HCT116 (cell line): Measurements from ENCODE around the gene ARRDC1. TPM values are rescaled to one million over a fixed set of nuclear protein-coding genes. Genes with fewer than 3 reads are reported as not detected.

ENCODE experiments used
- ATAC-seq: fragments of 200-7000 bp; cut with Tn5 transposase; 2 replicates; pipeline ENCODE4 v1.9.1; 2020; ENCODE audit warnings: mild to moderate bottlenecking, moderate library complexity
- BruUV-seq: library from RNA; stranded (reverse); fragments of 400-500 nt; replicated peaks from 2 replicates; lab custom pipeline; 2021; lab: Mats Ljungman, UMichigan
- CTCF ChIA-PET: fragments of 300-600 bp; sonication (Branson Sonifier 250); formaldehyde crosslinking; loops from one replicate; lab custom pipeline; 2021; ENCODE audit warnings: antibody characterized with exemption; lab: Charles Lee
- POLR2A ChIA-PET: fragments of 300-600, 350-600 bp; sonication (Branson Sonifier 250); formaldehyde crosslinking; loops from one replicate; lab custom pipeline; 2021; ENCODE audit warnings: antibody characterized with exemption; lab: Charles Lee
- RAD21 ChIA-PET, 2 experiments: fragments of 300-600 bp; sonication (Branson Sonifier 250); formaldehyde crosslinking; loops; one replicate each; lab custom pipeline; 2023; ENCODE audit warnings: low total read pairs in 2 of 2; ENCODE audit not compliant: uncharacterized antibody in 2 of 2, unreplicated experiment in 2 of 2, low non-redundant PET in 1 of 2; lab: Charles Lee
- DNase-seq: peaks from one replicate; pipeline ENCODE4 v3.0.0-alpha.2; 2010; ENCODE audit warnings: low read depth, low spot score
- H2AFZ ChIP-seq: fragments of 200-600 bp; shearing (Covaris generic), sonication (generic); 2 replicates; pipeline ENCODE4 v1.6.1; 2017; ENCODE audit warnings: low read depth, mixed run types, mixed read lengths, antibody characterized with exemption, low read length; ENCODE audit not compliant: poor library complexity, severe bottlenecking
- H3K27ac ChIP-seq: 2 replicates; pipeline ENCODE4 v1.5.1; 2012; ENCODE audit warnings: low read depth, low read length
- H3K27me3 ChIP-seq: fragments of 200-600 bp; sonication (generic); 2 replicates; pipeline ENCODE4 v1.6.1; 2016; ENCODE audit warnings: mixed run types, low read length, mixed read lengths; ENCODE audit not compliant: insufficient read depth
- H3K36me3 ChIP-seq, 2 experiments: fragments of 200-500 bp in 1 of 2; fragments of 200-600 bp in 1 of 2; sonication (Bioruptor generic) in 1 of 2; sonication (generic) in 1 of 2; 2 replicates each; pipeline versions ENCODE4 v1.5.1 to v1.6.1; 2014 to 2016; ENCODE audit warnings: low read length in 2 of 2, inconsistent platforms in 1 of 2, mixed read lengths in 1 of 2, mixed run types in 1 of 2; ENCODE audit not compliant: insufficient read depth in 2 of 2, control insufficient read depth in 1 of 2
- H3K4me1 ChIP-seq, 2 experiments: fragments of 200-600 bp in 1 of 2; sonication (generic) in 1 of 2; 2 replicates each; pipeline versions ENCODE4 v1.5.1 to v1.6.1; 2012 to 2017; ENCODE audit warnings: low read length in 2 of 2, inconsistent platforms in 1 of 2, mild to moderate bottlenecking in 1 of 2, mixed read lengths in 1 of 2, mixed run types in 1 of 2, moderate library complexity in 1 of 2; ENCODE audit not compliant: insufficient read depth in 2 of 2, control insufficient read depth in 1 of 2
- H3K4me2 ChIP-seq: fragments of 200-600 bp; sonication (generic); 2 replicates; pipeline ENCODE4 v1.6.1; 2017; ENCODE audit warnings: mixed run types, low read length, mixed read lengths
- H3K4me3 ChIP-seq, 2 experiments: fragments of 200-600 bp in 1 of 2; sonication (generic) in 1 of 2; replicated peaks in 1 of 2; 2 replicates each; pipeline ENCODE4 v1.5.1; 2011 to 2016; ENCODE audit warnings: low read length in 2 of 2, control low read depth in 1 of 2, low read depth in 1 of 2, mild to moderate bottlenecking in 1 of 2, mixed read lengths in 1 of 2, mixed run types in 1 of 2
- H3K79me2 ChIP-seq: fragments of 200-600 bp; sonication (generic); 2 replicates; pipeline ENCODE4 v1.6.1; 2017; ENCODE audit warnings: mild to moderate bottlenecking, mixed run types, low read length, moderate library complexity, mixed read lengths; ENCODE audit not compliant: insufficient read depth
- H3K9ac ChIP-seq: fragments of 200-600 bp; sonication (generic); 2 replicates; pipeline ENCODE4 v1.6.1; 2016; ENCODE audit warnings: low read length, mixed read lengths
- H3K9me2 ChIP-seq: fragments of 200-600 bp; sonication (generic), shearing (Covaris generic); 2 replicates; pipeline ENCODE4 v1.6.1; 2017; ENCODE audit warnings: mixed run types, mild to moderate bottlenecking, moderate library complexity; ENCODE audit not compliant: insufficient read depth
- H3K9me3 ChIP-seq, 2 experiments: fragments of 200-500 bp in 1 of 2; fragments of 200-600 bp in 1 of 2; sonication (Bioruptor generic) in 1 of 2; sonication (generic) in 1 of 2; 2 replicates each; pipeline ENCODE4 v1.6.1; 2014 to 2017; ENCODE audit warnings: low read length in 2 of 2, mixed read lengths in 2 of 2, inconsistent platforms in 1 of 2, low read depth in 1 of 2, mild to moderate bottlenecking in 1 of 2, mixed run types in 1 of 2, moderate library complexity in 1 of 2; ENCODE audit not compliant: control insufficient read depth in 1 of 2, insufficient read depth in 1 of 2
- H4K20me1 ChIP-seq: fragments of 200-600 bp; sonication (generic), shearing (Covaris generic); 2 replicates; pipeline ENCODE4 v1.6.1; 2017; ENCODE audit warnings: mixed run types, mild to moderate bottlenecking, moderate library complexity; ENCODE audit not compliant: insufficient read depth
- CBX3 ChIP-seq: IDR thresholded peaks from 2 replicates; pipeline ENCODE4 v1.6.1; 2012; ENCODE audit warnings: low read depth
- CEBPB ChIP-seq: IDR thresholded peaks from 2 replicates; pipeline ENCODE4 v1.6.1; 2012; ENCODE audit warnings: low read depth
- EGR1 ChIP-seq: IDR thresholded peaks from 2 replicates; pipeline ENCODE4 v1.6.1; 2012; ENCODE audit warnings: low read depth
- ELF1 ChIP-seq: IDR thresholded peaks from 2 replicates; pipeline ENCODE4 v1.6.1; 2012; ENCODE audit warnings: low read depth, borderline replicate concordance
- EZH2 ChIP-seq: fragments of 200-600 bp; sonication (generic); IDR thresholded peaks from 2 replicates; pipeline ENCODE4 v1.6.1; 2017; ENCODE audit warnings: antibody characterized with exemption, mixed run types
- EZH2phosphoT487 ChIP-seq: fragments of 200-600 bp; IDR thresholded peaks from 2 replicates; pipeline ENCODE4 v1.6.1; 2018; ENCODE audit warnings: antibody characterized with exemption, borderline replicate concordance
- POLR2A ChIP-seq: IDR thresholded peaks from 2 replicates; pipeline ENCODE4 v1.7.0; 2011; ENCODE audit warnings: borderline replicate concordance; ENCODE audit not compliant: insufficient read depth, insufficient read length; ENCODE audit errors: extremely low read depth
- POLR2AphosphoS5 ChIP-seq: IDR thresholded peaks from 2 replicates; pipeline ENCODE4 v1.6.1; 2011; ENCODE audit warnings: mild to moderate bottlenecking, low read depth, low read length, moderate library complexity
- RAD21 ChIP-seq: IDR thresholded peaks from 2 replicates; pipeline ENCODE4 v1.6.1; 2012; ENCODE audit warnings: low read depth, mild to moderate bottlenecking
- SIN3A ChIP-seq: IDR thresholded peaks from 2 replicates; pipeline ENCODE4 v1.6.1; 2012; ENCODE audit warnings: low read depth
- SP1 ChIP-seq: IDR thresholded peaks from 2 replicates; pipeline ENCODE4 v1.6.1; 2012; ENCODE audit warnings: low read depth
- SRF ChIP-seq: IDR thresholded peaks from 2 replicates; pipeline ENCODE4 v1.6.1; 2012; ENCODE audit warnings: low read depth
- TCF7L2 ChIP-seq: IDR thresholded peaks from 2 replicates; pipeline ENCODE4 v1.7.0; 2011; ENCODE audit warnings: borderline replicate concordance, inconsistent platforms; ENCODE audit not compliant: insufficient read depth, insufficient read length; ENCODE audit errors: extremely low read depth
- ZFX ChIP-seq: fragments of 450-650 bp; IDR thresholded peaks from 2 replicates; pipeline ENCODE4 v1.6.1; 2017
- ZNF274 ChIP-seq: fragments of 200-500 bp; sonication (Bioruptor generic); IDR thresholded peaks from 2 replicates; pipeline ENCODE4 v1.6.1; 2014; ENCODE audit warnings: mild to moderate bottlenecking, low read depth, low read length, inconsistent platforms
- intact Hi-C: fragments of 100-400 bp; cut with micrococcal nuclease; formaldehyde crosslinking; loops from 2 replicates; pipeline ENCODE4 v1.10.0; 2022
- total RNA-seq: library from RNA; stranded (reverse); gene quantifications from one replicate; pipeline ENCODE4 v1.2.1, GENCODE V29; 2021; ENCODE audit not compliant: unreplicated experiment
- TF ChIP-seq, protein P1 (sequence below): IDR thresholded peaks from 2 replicates; pipeline ENCODE4 v1.6.1; 2012
- TF ChIP-seq, protein P2 (sequence below): IDR thresholded peaks from 2 replicates; pipeline ENCODE4 v1.6.1; 2012; ENCODE audit warnings: low read depth
- TF ChIP-seq, protein P3 (sequence below): IDR thresholded peaks from 2 replicates; pipeline ENCODE4 v1.6.1; 2012
- TF ChIP-seq, protein P4 (sequence below), 3 experiments: fragments of 200-600 bp in 1 of 3; sonication (generic) in 1 of 3; IDR thresholded peaks in 2 of 3; conservative IDR thresholded peaks in 1 of 3; 2 replicates each; pipeline ENCODE4 v1.5.1; 2012 to 2017; ENCODE audit warnings: low read depth in 2 of 3, low read length in 2 of 3, antibody characterized with exemption in 1 of 3, borderline replicate concordance in 1 of 3, control low read depth in 1 of 3, mild to moderate bottlenecking in 1 of 3, mixed read lengths in 1 of 3, mixed run types in 1 of 3, moderate library complexity in 1 of 3; ENCODE audit not compliant: insufficient read depth in 1 of 3

The ARRDC1 gene
- total RNA-seq, 1 experiment from 2014 or later: 82.8 TPM

DNA sequence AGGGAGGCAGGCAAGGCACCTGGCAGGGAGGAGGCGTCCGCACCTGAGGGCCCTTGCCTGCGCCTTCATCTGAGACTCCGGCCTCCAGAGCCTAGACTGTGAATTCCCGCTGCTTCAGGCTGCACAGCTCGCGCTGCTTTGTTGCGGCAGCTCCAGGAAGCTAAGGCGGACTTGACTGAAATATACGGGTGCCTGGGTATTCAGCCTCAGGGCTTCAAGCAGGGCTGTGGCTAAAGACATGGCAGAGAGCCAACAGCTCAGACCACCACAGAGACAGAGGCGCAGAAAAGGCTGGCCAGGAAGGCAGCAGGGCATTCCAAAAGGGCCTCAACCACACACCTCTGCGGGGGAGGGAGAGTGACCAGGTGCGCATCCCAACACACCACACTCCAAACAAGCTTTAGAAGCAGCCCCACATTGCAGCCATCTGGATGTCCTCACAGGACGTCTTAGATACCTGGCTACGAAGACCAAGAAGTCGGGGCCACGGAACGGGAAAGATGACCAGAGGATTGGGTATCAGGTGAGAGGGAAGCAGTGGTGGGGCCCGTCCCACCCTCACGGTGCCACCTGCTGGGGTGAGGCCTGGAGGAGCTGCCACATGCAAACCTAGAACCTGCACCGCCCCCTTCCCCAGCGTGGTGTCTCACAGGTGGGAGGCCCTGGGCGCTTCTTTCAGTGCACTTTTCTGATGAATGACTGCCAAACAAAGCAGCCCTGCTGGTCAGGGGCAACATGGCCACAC, 25.1 kb upstream of the ARRDC1 start:
- Histone ChIP-seq H3K27ac (no peak overlapping the region), H3K4me3 (no peak overlapping the region), H3K4me2 (no peak overlapping the region), H3K36me3 (peaks cover 7 to 45% of the 10 kb centered on the region in 2 experiments), H3K27me3 (no peaks in the 10 kb centered on the region), H3K4me1 (peaks cover 6 to 15% of the 10 kb centered on the region in 2 experiments; a peak in 3 of 4 replicates), H3K9me2 (no peaks in the 10 kb centered on the region), H3K9ac (no peak overlapping the region), H4K20me1 (no peaks in the 10 kb centered on the region), H2AFZ (no peak overlapping the region), H3K79me2 (peaks cover 67% of the 10 kb centered on the region), H3K9me3 (no peaks in the 10 kb centered on the region)
- ATAC-seq: no peak
- ChIA-PET POLR2A (no interaction called here), RAD21 (no interaction called here), CTCF (interaction anchor here (2.7 kb wide), 1 partner anchor 10 kb away, joined by 11 read pairs; the partner anchor contains the start of gene ZMYND19)
- intact Hi-C loops: no loop called here
- TF ChIP-seq EZH2phosphoT487 (no peak), SIN3A (no peak), ZFX (no peak), SP1 (no peak), POLR2AphosphoS5 (no peak), CBX3 (no peak), SRF (no peak), ZNF274 (no peak), RAD21 (no peak), CEBPB (no peak), EGR1 (no peak), EZH2 (no peak), TCF7L2 (no peak), ELF1 (no peak), POLR2A (no peak)
- TF ChIP-seq, protein P1, sequence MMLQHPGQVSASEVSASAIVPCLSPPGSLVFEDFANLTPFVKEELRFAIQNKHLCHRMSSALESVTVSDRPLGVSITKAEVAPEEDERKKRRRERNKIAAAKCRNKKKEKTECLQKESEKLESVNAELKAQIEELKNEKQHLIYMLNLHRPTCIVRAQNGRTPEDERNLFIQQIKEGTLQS: no peak
- TF ChIP-seq, protein P2, sequence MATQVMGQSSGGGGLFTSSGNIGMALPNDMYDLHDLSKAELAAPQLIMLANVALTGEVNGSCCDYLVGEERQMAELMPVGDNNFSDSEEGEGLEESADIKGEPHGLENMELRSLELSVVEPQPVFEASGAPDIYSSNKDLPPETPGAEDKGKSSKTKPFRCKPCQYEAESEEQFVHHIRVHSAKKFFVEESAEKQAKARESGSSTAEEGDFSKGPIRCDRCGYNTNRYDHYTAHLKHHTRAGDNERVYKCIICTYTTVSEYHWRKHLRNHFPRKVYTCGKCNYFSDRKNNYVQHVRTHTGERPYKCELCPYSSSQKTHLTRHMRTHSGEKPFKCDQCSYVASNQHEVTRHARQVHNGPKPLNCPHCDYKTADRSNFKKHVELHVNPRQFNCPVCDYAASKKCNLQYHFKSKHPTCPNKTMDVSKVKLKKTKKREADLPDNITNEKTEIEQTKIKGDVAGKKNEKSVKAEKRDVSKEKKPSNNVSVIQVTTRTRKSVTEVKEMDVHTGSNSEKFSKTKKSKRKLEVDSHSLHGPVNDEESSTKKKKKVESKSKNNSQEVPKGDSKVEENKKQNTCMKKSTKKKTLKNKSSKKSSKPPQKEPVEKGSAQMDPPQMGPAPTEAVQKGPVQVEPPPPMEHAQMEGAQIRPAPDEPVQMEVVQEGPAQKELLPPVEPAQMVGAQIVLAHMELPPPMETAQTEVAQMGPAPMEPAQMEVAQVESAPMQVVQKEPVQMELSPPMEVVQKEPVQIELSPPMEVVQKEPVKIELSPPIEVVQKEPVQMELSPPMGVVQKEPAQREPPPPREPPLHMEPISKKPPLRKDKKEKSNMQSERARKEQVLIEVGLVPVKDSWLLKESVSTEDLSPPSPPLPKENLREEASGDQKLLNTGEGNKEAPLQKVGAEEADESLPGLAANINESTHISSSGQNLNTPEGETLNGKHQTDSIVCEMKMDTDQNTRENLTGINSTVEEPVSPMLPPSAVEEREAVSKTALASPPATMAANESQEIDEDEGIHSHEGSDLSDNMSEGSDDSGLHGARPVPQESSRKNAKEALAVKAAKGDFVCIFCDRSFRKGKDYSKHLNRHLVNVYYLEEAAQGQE: no peak
- TF ChIP-seq, protein P3, sequence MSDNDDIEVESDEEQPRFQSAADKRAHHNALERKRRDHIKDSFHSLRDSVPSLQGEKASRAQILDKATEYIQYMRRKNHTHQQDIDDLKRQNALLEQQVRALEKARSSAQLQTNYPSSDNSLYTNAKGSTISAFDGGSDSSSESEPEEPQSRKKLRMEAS: no peak
- TF ChIP-seq, protein P4, sequence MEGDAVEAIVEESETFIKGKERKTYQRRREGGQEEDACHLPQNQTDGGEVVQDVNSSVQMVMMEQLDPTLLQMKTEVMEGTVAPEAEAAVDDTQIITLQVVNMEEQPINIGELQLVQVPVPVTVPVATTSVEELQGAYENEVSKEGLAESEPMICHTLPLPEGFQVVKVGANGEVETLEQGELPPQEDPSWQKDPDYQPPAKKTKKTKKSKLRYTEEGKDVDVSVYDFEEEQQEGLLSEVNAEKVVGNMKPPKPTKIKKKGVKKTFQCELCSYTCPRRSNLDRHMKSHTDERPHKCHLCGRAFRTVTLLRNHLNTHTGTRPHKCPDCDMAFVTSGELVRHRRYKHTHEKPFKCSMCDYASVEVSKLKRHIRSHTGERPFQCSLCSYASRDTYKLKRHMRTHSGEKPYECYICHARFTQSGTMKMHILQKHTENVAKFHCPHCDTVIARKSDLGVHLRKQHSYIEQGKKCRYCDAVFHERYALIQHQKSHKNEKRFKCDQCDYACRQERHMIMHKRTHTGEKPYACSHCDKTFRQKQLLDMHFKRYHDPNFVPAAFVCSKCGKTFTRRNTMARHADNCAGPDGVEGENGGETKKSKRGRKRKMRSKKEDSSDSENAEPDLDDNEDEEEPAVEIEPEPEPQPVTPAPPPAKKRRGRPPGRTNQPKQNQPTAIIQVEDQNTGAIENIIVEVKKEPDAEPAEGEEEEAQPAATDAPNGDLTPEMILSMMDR (IDR thresholded peaks at IDR 0.05 in 2 of 3, conservative IDR thresholded peaks at IDR 0.05 in 1 of 3; ENCODE audit: borderline replicate concordance in 1 of 3, insufficient read depth in 1 of 3, low read depth in 2 of 3, low read length in 2 of 3): no peak
- BruUV-seq: no TSS peak
- DNase-seq: no peak
